CD4-positive, alpha-beta T cell treated with Interleukin-15 for 4 hours (primary cell): Measurements from ENCODE around the gene TXN.
"Not testable (repeated sequence)": the region's sequence is repeated elsewhere in the genome, so short reads cannot be mapped to it uniquely, and the experiment has no call there.

ENCODE experiments used
- DNase-seq: peaks from one replicate; pipeline ENCODE4 v3.0.0-alpha.2; 2020; ENCODE audit warnings: low spot score

TXN gene

GRCh38 chr9:110208031-110208430 lies 48.3 kb downstream of the TXN start, which contains the start of gene C9orf152:
Gene C9orf152, minus strand, starts transcription at chr9:110208159. Its CDS starts 580 bp downstream, at chr9:110207579.
- no peak for DNase-seq

DNA sequence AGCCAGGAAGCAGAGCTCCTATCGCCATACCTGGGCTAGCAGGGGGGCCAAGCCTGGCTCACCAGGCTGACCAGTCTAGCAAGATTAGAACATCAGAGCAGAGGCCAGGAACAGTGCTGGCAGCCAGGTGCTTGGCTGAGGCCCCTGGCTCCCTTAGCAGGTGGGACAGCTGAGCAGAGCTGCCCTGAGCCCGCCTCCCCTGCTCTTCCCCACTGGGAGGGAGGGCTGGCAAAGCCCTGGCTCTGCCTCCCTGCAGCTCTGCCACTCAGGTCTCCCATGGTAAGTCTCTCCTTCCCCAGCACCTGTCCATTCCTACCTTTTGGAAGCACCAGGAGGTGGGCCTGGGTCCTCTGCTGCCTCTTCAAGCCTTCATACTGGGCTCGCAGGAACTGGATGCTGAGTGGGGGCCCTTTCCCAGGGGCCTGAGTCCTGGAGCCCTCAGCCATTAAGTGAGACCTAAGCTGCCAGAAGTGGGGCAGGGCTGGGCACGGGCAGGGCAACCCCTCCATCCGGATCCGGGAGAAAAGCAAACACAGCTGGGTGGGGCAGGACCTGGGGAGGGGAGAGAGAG lies 49.2 kb downstream of the TXN start:
- no peak for DNase-seq

DNA sequence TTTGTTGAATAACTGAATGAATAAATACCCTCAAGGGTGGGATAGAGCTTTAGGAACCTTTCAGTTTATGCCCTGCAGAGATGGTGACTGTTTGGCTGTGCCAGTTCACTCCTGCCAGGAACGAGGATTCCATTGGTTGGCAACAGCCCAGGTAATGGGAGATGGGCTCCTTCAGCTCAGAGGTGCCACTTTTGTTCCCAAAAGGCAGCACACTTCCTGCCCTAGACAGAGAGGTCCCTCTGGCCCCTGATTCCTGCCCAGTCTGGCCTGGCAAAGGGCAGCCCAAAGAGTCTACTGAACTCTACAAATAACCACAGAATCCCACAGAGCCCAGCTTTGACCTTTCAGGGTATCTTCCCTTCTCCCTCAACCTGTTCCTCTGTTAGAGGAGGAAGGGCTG lies 49.9 kb downstream of the TXN start:
- no peak for DNase-seq

DNA sequence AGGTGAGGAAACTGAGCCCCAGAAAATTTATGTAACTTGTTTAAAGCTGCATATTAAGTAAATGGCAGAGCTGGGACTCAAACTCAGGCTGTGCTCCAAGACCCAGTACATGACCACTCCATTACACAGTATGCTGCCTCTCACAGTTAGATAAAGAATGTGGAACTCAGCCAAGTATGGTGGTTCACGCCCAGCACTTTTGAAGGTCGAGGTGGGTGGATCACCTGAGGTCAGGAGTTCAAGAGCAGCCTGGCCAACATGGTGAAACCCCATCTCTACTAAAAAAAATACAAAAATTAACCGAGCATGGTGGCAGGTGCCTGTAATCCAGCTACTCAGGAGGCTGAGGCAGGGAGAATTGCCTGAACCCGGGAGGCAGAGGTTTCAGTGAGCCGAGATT lies 50.7 kb downstream of the TXN start:
- DNase-seq: not testable (repeated sequence)

GRCh38 chr9:110202232-110202631 lies 54.1 kb downstream of the TXN start:
- DNase-seq: no peak

- no peak for DNase-seq
These were observed 56.7 kb downstream of the TXN start for GRCh38 chr9:110199643-110200042.

GRCh38 chr9:110198357-110198756 lies 58.0 kb downstream of the TXN start:
- DNase-seq: no peak

GRCh38 chr9:110197330-110198187 lies 58.7 kb downstream of the TXN start:
- DNase-seq: no peak

DNA sequence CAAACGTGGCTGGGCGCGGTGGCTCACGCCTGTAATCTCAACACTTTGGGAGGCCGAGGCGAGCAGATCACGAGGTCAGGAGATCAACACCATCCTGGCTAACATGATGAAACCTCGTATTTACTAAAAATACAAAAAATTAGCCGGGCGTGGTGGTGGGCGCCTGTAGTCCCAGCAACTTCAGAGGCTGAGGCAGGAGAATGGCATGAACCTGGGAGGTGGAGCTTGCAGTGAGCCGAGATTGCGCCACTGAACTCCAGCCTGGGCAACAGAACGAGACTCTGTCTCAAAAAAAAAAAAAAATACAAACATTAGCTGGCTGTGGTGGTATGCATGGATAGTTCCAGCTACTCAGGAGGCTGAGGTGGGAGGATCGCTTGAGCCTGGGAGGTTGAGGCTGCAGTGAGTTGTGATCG lies 60.2 kb downstream of the TXN start:
- DNase-seq: not testable (repeated sequence)
